ENCODE data around the gene TGFBRAP1. TPM values are rescaled to one million over a fixed set of nuclear protein-coding genes. Genes with fewer than 3 reads are reported as not detected.

The TGFBRAP1 gene
- total RNA-seq, 1 donor from 2014 or later = 24.1 TPM

DNA sequence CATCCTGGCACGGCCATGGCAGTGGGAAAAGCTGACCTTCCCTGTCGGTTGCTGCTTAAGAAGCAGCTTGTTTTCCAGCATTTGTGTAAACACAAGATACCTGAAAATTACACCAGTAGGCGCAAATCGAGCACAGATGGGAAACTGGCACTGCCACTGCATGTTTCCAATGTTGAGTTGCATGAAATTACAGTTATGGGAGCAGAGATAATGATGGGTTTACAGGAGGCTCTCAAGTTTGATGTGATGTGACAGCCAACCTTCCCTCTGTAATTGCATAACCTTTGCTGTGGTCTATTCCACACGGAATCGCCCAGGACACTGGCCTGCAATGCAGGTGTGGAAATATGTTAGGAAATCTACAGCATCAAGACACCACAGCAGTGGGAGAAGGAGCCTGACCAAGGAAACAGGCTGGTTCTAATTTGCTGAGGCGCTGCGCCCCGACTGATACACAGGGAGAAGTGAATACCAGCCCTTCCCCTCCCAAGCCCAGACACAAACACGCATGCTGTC, 70.6 kb downstream of the TGFBRAP1 start:
- TF ChIP-seq, protein P1, sequence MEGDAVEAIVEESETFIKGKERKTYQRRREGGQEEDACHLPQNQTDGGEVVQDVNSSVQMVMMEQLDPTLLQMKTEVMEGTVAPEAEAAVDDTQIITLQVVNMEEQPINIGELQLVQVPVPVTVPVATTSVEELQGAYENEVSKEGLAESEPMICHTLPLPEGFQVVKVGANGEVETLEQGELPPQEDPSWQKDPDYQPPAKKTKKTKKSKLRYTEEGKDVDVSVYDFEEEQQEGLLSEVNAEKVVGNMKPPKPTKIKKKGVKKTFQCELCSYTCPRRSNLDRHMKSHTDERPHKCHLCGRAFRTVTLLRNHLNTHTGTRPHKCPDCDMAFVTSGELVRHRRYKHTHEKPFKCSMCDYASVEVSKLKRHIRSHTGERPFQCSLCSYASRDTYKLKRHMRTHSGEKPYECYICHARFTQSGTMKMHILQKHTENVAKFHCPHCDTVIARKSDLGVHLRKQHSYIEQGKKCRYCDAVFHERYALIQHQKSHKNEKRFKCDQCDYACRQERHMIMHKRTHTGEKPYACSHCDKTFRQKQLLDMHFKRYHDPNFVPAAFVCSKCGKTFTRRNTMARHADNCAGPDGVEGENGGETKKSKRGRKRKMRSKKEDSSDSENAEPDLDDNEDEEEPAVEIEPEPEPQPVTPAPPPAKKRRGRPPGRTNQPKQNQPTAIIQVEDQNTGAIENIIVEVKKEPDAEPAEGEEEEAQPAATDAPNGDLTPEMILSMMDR (IDR thresholded peaks at IDR 0.05; ENCODE audit: insufficient read depth, low read length, poor library complexity, severe bottlenecking) = no peak
- Histone ChIP-seq H3K27me3 (ENCODE audit: control insufficient read depth, insufficient read depth, low read length) (no peaks in the 10 kb centered on the region), H3K36me3 (ENCODE audit: control insufficient read depth, insufficient read depth, low read length) (no peaks in the 10 kb centered on the region), H3K4me3 (ENCODE audit: low read depth, low read length) (no peak overlapping the region)
- DNase-seq (ENCODE audit: low read depth) = no peak

DNA sequence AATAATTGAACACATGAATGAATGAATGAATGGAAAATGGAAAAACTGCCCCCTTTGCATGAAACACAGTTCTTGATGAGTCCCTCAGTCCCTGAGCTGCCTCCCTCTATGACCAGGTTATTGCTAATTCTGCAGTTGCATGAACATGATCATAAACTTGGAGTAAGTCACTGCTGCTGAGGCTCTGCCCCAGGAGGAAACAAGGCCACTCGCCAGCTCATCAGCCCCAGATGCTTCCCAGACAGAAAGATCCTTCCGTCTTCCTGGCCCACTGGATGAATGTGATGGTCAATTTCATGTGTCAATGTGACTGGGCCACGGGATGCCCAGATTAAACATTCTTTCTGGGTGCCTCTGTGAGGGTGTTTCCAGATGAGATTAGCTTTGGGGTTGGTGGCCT, 71.6 kb downstream of the TGFBRAP1 start:
- TF ChIP-seq, protein P1 (IDR thresholded peaks at IDR 0.05; ENCODE audit: insufficient read depth, low read length, poor library complexity, severe bottlenecking) = no peak
- Histone ChIP-seq H3K4me3 (ENCODE audit: low read depth, low read length) (no peak overlapping the region), H3K36me3 (ENCODE audit: control insufficient read depth, insufficient read depth, low read length) (no peaks in the 10 kb centered on the region), H3K27me3 (ENCODE audit: control insufficient read depth, insufficient read depth, low read length) (no peaks in the 10 kb centered on the region)
- no peak for DNase-seq (ENCODE audit: low read depth)

DNA sequence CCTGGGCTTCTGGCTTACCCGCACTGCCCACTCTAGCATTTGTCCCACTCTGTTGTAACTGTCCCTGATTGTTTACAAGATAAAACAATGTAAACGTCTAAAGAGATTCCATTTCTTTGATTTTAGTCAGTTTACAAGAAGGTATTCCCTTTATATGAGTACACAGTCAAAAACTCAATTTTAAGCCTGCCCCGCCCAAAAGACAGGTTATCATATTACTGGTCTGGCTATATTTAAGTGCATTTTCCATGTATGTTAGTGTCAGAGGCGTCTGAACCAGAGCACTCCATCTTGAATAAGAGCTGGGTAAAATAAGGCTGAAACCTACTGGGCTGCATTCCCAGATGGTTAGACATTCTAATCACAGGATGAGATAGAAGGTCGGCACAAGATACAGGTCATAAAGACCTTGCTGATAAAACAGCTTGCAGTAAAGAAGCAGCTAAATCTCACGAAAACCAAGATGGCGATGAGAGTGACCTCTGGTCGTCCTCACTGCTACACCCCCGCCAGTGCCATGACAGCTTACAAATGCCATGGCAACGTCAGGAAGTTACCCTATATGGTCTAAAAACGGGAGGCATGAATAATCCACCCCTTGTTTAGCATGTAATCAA, 73.0 kb downstream of the TGFBRAP1 start:
- DNase-seq (ENCODE audit: low read depth) = no peak
- TF ChIP-seq, protein P1 (IDR thresholded peaks at IDR 0.05; ENCODE audit: insufficient read depth, low read length, poor library complexity, severe bottlenecking) = no peak

DNA sequence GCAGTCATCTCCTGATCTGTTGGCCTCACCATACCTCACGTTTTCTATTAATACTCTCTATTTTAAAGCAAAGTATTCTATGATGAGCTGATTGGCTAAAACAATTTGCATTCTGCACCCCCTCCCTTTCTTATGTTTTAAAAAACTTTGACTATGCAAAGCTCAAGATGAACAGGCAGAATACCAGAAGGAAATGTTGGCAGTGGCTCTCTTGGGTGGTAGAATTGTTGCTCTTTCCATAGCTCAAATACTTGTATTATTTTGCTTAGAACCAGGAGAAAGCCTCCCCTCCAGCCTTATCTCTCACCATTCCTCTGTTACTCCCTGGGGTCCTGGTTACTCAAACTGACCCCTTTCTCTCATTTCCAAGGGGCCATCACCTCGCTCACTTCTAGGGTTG, 73.6 kb downstream of the TGFBRAP1 start:
- Histone ChIP-seq H3K27me3 (ENCODE audit: control insufficient read depth, insufficient read depth, low read length) (no peaks in the 10 kb centered on the region), H3K4me3 (ENCODE audit: low read depth, low read length) (no peak overlapping the region), H3K36me3 (ENCODE audit: control insufficient read depth, insufficient read depth, low read length) (no peaks in the 10 kb centered on the region)
- no peak for DNase-seq (ENCODE audit: low read depth)
- TF ChIP-seq, protein P1 (IDR thresholded peaks at IDR 0.05; ENCODE audit: insufficient read depth, low read length, poor library complexity, severe bottlenecking) = no peak

More for the DNA sequence above, 73.0 kb downstream of the TGFBRAP1 start:
- Histone ChIP-seq H3K27me3 (ENCODE audit: control insufficient read depth, insufficient read depth, low read length) (no peaks in the 10 kb centered on the region), H3K36me3 (ENCODE audit: control insufficient read depth, insufficient read depth, low read length) (no peaks in the 10 kb centered on the region), H3K4me3 (ENCODE audit: low read depth, low read length) (no peak overlapping the region)

DNA sequence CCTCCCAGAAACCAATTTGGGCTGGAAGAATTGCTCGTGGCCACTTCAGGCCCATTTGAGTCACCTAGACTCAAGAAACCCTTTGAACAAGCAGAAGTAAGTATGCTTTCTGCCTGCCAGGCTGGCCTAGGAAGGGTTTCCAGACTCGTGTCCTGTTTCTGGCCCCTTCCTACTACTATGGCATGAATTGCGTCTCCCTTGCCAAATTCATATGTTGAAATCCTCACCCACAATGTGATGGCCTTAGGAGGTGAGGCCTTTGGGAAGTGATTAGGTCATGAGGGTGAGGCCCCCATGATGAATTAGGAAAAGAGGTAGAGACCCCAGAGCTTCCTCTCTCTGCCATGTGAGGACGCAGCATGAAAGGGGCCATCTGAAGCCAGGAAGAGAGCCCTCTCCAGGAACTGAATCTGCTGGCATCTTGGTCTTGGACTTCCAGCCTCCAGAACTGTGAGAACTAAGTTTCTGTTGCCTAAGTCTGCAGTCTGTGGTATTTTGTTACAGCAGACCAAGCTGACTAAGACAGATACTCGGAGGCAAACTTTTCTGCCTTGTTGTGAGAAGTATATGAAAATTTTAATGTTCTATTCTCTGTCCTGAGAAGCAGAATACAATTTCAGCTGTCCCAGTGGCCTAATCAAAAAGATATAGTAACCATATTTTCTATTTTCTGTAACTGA, 74.9 kb downstream of the TGFBRAP1 start:
- TF ChIP-seq, protein P1 (IDR thresholded peaks at IDR 0.05; ENCODE audit: insufficient read depth, low read length, poor library complexity, severe bottlenecking) = no peak
- Histone ChIP-seq H3K27me3 (ENCODE audit: control insufficient read depth, insufficient read depth, low read length) (no peaks in the 10 kb centered on the region), H3K4me3 (ENCODE audit: low read depth, low read length) (no peak overlapping the region), H3K36me3 (ENCODE audit: control insufficient read depth, insufficient read depth, low read length) (no peaks in the 10 kb centered on the region)
- no peak for DNase-seq (ENCODE audit: low read depth)

All from kidney epithelial cell (primary cell).